Measurements from ENCODE around the gene MANSC4.

MANSC4 gene

DNA sequence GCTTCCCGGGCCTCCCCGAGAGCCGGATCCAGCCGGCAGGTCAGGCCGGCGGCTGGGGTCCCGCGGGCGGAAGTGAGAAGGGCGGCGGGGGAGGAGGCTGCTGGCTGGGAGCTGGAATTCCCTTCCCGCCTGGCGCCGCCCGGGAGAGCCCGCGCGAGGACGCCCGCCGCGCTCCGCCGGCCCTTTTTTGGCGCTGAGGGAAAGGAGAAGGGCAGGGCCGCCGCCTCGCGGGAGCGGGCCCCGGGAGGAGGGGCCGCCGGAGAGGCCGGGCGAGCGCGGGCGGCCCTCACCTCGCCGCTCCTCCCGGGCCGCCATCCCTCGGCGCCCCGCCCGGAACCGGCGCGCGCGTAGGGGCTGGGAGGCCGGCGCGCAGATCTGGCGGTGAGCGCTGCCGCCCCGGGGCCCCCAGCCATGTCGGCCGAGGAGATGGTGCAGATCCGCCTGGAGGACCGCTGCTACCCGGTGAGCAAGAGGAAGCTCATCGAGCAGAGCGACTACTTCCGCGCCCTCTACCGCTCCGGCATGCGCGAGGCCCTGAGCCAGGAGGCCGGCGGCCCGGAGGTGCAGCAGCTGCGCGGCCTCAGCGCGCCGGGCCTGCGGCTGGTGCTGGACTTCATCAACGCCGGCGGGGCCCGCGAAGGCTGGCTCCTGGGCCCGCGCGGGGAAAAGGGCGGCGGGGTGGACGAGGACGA is at the start of gene MANSC4, which contains the start of gene KLHL42:
TSS of gene MANSC4 (minus strand) at position 317 of the 692 bp plus-strand sequence. CDS start 8,960 bp downstream, outside the sequence.
TSS of gene KLHL42 (plus strand) at position 314 of the 692 bp plus-strand sequence. CDS start at position 412, 98 bp downstream.
- peak; percentile 77 for DNase-seq

GRCh38 chr12:27828196-27828595 is 48.2 kb upstream of the MANSC4 start:
- DNase-seq, result no peak

DNA sequence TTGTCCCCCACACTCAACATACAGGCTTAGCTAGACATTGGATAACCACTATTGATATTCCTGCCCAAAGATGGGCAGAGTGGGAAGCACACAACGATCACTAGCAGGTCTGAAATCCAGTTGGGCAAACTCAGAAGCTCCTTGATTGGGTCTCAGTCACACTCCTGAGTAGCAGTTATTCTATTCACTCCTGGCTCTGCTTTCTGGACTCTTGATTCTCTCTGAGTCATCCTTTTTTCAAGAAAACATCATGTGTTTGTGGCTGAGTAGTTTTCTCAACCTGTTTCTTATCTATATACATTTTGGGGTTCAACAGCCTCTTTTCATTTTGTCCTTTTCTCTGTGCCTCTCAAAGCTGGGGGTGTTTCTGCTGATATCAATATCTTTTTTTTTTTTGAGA is 46.0 kb upstream of the MANSC4 start:
- no peak for DNase-seq

- no peak for DNase-seq
Measured at GRCh38 chr12:27824126-27824842, 44.2 kb upstream of the MANSC4 start.

DNA sequence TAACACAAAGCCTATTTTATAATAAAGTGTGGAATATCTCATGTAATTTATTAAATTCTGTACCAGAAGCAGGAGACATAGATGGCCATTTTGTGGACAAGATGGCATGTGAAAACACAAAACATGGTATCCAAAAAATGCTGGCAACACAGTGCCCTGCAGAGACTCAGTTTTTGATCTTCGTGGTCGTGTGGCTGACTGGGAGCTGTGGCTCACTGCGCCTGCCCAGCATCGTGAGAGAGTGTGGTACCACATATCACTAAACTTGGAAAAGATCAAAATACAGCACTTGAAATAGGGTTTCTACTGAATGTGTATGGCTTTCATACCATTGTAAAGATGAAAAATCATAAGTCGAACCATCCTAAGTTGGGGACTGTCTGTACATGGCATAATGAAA is 43.0 kb upstream of the MANSC4 start:
- DNase-seq, result no peak

- peak; percentile 81 for DNase-seq
Measured at GRCh38 chr12:27822076-27822712, 42.2 kb upstream of the MANSC4 start.

DNA sequence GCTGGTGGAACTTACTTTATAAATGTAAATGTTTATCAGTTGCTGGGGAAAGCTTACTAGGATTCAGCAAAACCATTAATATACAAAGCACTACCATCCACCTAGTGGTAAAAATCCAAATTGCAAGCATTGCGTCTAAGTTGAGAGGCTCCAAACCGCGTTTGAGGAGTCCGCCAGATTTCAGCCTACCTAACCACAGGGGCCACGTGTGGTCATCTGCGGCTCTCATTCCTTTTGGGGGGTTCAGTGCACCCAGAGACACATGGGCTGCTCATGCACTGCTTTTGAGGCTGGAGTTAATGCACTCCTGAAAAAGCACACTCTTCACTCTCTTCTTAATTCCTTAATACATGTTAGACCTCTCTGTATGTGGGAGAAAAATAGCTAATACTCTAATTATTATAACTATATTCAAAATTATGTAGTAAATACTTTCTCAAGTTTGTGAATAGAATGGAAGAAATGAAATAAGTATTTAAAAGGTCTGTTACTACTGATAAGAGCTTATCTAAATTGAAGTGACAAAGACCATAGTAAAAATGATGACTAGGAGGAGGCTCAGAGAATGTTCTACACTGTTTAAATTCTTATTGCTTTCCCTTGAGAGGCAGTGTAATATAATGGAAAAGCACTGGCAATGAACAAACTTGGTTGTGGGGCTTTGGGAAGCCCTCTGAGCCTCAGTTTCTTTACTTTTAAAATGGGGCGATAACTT is 41.4 kb upstream of the MANSC4 start:
- DNase-seq, result peak; percentile 81

DNA sequence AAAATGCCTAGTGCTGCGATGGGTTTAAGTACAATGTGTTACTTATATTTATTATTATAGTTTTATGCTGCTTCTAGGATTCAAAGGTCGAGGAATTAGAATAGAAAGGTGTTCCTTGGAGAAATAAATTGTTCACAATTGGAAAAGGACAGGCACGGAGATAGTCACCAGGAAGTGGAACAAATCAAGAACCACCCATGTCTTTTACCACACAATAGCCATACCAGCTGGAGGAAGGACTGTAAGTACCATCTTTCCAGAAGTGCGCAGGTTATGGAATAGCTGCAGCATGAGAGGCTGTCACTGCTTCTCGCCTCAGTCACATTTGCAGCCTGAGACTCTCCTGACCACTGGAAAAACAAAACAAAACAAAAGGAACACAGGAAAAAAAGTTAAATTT is 40.5 kb upstream of the MANSC4 start:
- DNase-seq, result no peak

DNA sequence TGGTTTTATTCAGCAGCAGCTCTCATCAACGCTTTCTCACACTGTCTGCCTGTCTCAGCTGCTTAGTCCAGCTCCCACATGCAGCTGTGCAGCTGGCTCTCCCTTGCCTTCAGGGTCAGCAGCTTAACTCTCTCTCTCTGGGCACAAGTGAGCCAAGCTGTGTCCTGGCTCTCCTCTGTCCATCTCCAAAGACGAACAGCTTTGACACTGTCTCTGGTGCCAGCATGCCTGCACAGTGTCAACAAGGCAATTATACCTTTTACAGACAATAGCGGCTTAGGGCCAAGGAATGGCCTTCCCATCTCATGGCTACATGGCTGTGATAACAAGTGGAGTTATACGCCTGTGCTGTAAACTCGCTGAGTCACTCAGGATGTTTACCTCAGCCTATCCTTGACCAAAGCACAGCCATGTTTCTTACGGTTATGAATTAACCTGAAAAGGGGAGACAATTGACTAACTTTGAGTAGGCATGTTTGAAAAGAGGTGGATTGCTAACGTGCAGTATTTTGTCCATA is 38.4 kb upstream of the MANSC4 start:
- DNase-seq, result no peak

- no peak for DNase-seq
Measured at GRCh38 chr12:27817766-27818165, 37.7 kb upstream of the MANSC4 start.

DNA sequence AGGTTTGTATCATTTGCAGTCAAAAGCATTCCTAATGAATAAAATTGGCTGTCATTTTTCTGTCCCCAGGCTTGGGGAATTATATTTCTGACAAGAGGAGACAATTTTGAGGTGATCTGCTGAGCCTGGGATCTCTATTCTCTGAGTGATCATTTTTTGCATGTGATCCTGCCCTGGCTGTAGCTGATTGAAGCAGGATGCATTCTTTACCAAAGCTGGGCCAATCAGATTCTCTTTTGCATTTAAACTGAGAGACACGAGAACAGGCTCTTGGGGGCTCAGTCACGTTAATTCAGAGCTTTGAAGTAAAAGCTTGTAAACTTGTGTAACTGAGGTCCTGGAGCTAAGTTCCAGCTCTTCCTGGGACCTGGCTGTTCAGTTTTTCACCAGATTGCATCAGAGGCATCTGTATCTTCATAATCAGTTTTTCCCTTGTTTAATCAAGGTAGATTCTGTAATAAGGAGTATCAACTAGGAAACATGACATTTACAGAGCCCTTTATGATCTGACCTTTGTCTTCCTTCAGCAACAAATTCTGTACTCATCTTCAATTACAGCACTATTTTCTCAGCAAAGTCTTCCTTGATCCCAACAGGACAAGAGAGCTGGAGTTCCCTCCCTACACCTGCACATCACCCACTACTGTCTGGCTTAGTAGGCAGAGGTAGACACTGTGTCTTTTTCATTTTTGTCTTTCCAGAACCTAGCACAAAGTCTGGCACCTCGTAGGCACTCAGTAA is 35.0 kb upstream of the MANSC4 start:
- DNase-seq, result peak; percentile 57

- DNase-seq, result no peak
Measured at GRCh38 chr12:27814411-27814810, 34.4 kb upstream of the MANSC4 start.

DNA sequence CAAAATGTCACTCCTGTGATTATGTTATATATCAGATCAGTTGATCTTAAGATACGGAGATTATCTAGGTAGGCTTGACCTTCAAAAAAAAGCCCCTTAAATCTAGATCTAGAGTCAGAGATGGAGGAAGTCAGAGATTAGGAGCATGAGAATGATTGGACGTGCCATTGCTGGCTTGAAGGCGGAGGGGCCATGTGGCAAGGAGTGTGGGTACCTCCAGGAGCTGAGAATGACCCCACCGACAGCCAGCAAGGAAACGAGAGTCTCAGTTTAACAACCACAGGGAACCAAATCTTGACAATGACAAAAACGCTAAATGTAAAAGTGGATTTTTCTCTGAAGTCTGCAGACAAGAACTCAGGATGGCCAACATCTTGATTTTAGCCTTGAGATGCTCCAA is 32.5 kb upstream of the MANSC4 start:
- DNase-seq, result no peak

DNA sequence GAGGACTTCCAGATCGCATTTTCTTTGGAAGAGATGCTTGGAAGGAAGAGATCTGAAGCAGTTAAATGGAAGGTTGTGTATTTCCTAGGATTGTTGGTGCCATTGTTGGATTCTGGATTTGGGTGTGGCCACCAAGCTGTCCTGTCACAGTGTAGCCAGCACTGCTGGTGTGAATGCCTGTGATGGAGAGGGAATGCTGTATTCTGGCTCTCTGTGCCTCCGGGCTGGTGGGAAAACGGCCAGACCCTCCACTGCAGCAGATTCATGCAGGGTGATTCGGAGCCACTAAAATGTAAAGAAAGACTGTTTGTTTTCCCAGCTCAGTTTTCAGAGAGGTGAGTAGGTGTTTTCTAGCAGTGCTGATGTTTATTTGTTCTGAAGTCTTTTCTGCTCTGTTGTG is 30.7 kb upstream of the MANSC4 start:
- DNase-seq, result no peak

DNA sequence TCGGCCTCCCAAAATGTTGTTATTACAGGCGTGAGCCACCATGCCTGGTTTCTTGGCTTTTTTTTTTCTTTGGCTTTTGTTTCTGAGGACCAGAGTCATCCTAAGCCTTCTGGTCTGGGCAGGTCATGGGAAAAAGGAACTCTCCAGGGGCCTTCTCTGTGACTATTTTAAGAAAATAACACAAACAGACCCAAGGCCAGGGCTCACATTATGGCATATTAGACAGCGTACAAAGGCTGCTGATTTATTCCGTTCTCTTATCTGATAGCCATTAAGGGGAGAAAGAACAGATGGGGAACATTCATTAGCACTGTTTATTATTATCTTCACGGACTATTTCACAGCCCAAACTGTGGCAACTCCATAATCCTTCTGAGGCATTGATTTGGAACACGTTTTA is 28.8 kb upstream of the MANSC4 start:
- no peak for DNase-seq

GRCh38 chr12:27807063-27807703 is 27.1 kb upstream of the MANSC4 start:
- no peak for DNase-seq

- no peak for DNase-seq
Measured at GRCh38 chr12:27806259-27806658, 26.2 kb upstream of the MANSC4 start.

DNA sequence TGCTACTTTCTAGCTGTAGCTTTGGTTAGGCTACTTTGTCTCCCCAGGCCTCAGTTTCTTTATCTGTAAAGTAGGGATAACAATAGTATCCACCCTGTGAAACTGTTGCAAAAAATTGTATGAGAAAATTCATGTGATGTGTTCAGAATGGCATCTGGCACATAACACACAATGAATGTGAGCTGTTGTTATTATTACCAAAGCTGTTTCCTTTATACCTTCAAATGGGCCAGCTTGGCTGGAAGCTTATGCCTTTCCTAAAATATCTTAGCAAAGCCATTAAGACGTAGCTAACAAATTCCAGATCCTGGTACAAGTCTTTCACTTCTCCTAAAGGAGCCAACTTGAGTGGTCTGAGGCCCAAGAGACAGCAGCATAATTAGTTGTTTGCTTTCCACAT is 25.2 kb upstream of the MANSC4 start:
- no peak for DNase-seq

DNA sequence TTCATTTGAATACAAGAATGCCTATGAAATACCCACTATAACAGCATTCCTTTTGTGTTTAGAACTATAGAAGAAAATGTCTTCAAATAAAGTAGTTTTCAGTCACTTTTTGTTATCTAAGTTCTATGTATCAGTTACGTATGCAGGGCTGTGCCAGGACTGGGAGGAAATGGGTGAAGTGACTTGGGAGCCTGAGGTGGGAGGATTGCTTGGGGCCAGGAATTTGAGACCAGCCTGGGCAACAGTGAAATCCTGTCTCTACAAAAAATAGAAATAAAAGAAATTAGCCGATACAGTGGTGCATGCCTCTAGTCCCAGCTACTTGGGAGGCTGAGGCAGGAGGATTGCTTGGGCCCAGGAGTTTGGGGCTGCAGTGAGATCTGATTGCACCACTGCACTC is 22.9 kb upstream of the MANSC4 start:
- no peak for DNase-seq

GRCh38 chr12:27802511-27802910 is 22.5 kb upstream of the MANSC4 start:
- no peak for DNase-seq

- no peak for DNase-seq
Measured at GRCh38 chr12:27801630-27802029, 21.6 kb upstream of the MANSC4 start.

DNA sequence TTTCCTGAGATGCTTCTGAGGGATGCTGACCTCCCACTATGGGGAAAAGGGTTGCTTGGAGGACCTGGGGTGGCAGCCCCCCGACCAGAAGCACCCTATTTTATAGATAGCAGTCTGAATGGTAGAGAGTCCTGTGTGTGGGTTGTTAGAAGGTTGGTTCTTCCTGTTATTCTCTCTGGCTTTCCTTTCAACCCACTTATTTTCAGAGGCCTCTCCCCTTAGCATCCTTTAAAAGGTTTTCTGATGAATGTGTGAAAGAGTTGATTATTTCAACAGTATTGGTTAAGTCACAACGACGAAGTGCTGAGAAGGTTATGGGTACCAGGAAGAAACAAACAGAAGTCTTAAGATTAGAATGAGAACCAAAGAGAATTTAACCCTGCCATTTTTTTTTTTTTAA is 20.8 kb upstream of the MANSC4 start:
- no peak for DNase-seq
